SK-N-MC (cell line): ENCODE data around the gene RAB37.

Experiments
- EZH2 ChIP-seq: fragments of 200-600 bp; sonication (generic); IDR thresholded peaks from one replicate; pipeline ENCODE4 v1.6.1; 2017; ENCODE audit warnings: antibody characterized with exemption
- POLR2AphosphoS5 ChIP-seq: IDR thresholded peaks from 2 replicates; pipeline ENCODE4 v1.6.1; 2012; ENCODE audit warnings: mild to moderate bottlenecking, low read depth, low read length, borderline replicate concordance

- TF ChIP-seq EZH2, result no peak
- TF ChIP-seq POLR2AphosphoS5, result no peak
Observed at GRCh38 chr17:74761419-74761818, 24.4 kb downstream of the RAB37 start.
